GM21447 (cell line): Measurements from ENCODE around the gene ARHGAP28.

Experiments used
- ATAC-seq: cut with Tn5 transposase; IDR thresholded peaks from one replicate; pipeline ENCODE4 v1.9.1; 2021; ENCODE audit not compliant: unreplicated experiment

The ARHGAP28 gene

DNA sequence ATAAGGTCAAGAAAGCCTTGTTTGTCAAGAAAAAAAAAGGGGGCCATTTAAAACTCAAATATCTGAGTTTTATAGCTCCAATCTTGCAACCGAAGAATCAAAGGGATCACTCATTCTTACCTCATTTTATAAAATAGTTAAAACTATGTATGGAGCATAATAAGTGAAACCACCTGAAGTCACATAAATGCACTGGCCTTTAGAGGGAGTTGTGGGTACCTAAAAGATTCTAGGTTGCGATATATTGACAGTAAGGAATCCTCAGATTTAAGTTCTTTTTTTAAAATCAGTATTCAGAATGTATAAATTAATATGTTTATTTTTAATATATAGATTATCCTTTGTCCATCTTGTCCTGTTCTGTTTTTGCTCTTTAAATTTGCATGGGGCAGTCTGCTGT is 3.4 kb downstream of the ARHGAP28 start:
- no peak for ATAC-seq

DNA sequence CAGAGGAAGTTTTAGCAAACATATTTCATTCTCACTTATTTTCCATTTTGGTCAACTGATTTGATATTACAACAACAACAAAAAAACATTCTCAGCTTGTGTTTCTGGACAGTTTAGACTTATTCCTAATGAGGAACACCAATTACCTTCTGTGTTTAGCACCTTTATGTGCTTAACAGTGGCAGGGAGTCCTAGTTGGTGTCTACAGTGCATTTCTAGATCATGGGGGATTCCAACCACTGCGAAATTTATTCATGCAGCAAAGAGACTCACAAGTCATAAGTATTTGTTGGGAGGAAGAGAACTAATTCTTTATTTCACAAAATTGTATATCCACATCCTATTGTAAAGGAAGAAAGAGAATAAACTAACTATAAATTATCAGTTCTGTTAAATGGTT is 4.2 kb downstream of the ARHGAP28 start:
- ATAC-seq = no peak

DNA sequence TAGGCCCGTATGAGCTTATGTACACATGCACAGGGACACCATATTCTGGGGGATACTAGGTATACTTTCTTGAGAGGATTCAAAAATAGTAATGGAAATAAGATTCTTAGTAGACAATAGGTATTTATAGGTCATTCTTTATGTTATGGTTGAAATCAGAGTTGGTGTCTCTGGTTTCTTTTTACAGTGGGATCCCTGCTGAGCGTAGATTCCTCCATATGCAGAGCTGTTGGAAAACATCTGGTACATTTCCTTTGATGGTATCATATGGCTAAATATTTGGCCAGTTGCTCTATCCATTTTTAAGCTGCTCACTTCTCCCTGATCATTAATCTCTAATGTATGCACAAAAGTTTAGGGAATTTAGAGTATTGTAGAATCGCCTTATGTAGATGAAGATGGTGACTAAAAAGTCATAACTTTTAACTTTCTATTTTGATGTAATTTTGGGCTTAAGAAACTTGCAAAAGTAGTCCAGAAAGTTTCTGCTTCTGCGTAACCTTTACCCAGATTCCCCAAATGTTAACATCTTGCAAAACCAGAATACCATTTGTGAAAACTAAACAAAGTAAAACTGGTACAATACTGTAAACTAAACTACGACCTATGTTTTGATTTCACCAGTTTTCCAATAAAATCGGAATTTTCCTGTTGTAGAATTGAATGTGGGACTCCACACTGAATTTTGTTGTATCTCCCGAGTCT is 5.4 kb downstream of the ARHGAP28 start:
- ATAC-seq = no peak

- ATAC-seq = no peak
These were observed 8.3 kb downstream of the ARHGAP28 start for GRCh38 chr18:6737833-6738232.

GRCh38 chr18:6738622-6739021 is 9.1 kb downstream of the ARHGAP28 start:
- no peak for ATAC-seq

- no peak for ATAC-seq
These were observed 11.7 kb downstream of the ARHGAP28 start for GRCh38 chr18:6741232-6741663.

DNA sequence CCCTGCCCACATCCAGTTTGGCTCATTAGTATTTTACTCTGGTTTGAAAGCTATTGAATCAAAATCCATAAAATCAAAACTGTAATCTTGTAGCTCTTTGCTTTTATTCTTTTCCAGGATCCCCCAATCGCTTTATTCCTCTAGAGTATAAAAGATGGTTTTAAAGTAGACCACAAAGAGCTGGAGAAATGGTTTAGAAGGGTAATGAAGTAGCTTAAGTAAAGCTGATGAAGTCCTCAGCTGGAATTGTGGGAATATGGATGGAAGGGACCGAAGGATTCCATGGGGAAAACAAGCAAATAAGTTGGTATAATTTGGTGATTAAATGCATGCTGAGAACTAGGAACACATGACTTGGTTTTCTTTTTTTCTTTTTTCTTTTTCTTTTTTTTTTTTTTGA is 12.3 kb downstream of the ARHGAP28 start:
- no peak for ATAC-seq

GRCh38 chr18:6743999-6744398 is 14.5 kb downstream of the ARHGAP28 start:
- no peak for ATAC-seq

DNA sequence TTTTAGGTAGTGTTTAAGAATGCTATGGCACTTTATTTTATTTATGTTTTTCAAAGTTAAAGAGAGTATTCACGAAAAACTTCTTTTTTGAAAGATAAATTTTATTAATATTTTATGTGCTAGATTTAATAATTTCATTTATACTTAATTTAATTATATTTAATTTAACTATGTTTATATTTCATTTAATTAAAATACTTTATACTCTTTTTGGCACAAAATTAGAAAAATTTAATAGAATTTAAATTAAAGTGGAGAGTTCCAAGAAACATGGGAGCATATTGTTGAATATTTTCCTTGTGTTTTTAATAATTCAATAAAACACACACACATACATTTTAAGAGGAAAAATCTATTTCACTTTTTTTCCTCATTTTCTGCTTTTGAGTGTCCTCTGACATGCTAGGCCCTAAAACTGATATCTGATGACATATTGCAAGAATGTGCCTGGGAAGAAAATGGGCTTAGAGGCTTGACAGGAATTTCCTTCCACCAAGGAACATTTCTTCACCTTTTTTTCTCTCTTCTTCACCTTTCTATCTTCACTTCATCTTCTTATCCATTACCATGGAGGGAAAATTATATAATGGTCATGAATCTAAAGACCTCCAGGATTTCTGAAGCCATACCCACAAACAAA is 15.4 kb downstream of the ARHGAP28 start:
- ATAC-seq = no peak

DNA sequence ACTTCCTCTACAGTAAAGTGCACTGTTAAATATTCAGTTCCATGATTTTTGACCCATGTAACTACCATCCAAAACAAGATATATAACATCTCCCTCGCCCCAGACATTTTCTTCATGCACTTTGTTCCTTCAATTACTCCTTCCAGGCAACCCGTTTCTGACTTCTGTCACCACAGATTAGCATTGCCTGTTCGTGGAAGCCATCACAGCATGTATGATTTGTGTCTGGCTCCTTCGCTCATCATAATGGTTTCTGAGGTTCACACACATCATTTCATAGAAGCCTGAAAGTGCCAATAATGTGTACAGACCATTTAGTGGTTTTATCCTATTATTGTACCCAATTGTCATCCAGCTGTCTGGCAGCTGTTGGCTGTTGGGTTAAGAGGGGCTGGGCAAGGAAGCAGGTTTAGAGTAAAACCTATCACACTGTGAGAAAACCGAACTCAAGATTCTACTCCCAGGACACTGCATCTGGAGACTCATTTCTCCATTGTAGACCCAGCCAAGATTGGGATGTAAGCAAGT is 16.1 kb downstream of the ARHGAP28 start:
- ATAC-seq = no peak

- ATAC-seq = no peak
These were observed 17.0 kb downstream of the ARHGAP28 start for GRCh38 chr18:6746386-6746960.

GRCh38 chr18:6747646-6748045 is 18.1 kb downstream of the ARHGAP28 start:
- no peak for ATAC-seq

- ATAC-seq = no peak
These were observed 18.7 kb downstream of the ARHGAP28 start for GRCh38 chr18:6748241-6748640.

DNA sequence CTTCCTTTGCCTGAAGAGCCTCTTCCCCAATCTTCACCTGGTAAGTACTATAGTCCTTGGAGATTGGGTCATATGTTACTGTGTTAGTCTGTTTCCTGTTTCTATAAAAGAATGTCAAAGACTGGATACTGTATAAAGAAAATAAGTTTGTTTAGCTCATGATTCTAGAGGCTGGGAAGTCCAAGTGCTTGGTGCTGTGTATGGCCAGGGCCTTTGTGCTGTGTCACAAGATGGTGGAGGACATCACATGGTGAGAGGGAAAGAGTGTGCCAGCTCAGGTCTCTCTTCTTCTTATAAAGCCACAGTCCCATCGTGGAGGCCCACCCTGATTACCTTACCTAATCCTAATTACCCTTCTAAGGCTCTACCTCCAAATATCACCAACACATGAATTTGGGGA is 20.9 kb downstream of the ARHGAP28 start:
- no peak for ATAC-seq

GRCh38 chr18:6751222-6751621 is 21.7 kb downstream of the ARHGAP28 start:
- ATAC-seq = no peak

DNA sequence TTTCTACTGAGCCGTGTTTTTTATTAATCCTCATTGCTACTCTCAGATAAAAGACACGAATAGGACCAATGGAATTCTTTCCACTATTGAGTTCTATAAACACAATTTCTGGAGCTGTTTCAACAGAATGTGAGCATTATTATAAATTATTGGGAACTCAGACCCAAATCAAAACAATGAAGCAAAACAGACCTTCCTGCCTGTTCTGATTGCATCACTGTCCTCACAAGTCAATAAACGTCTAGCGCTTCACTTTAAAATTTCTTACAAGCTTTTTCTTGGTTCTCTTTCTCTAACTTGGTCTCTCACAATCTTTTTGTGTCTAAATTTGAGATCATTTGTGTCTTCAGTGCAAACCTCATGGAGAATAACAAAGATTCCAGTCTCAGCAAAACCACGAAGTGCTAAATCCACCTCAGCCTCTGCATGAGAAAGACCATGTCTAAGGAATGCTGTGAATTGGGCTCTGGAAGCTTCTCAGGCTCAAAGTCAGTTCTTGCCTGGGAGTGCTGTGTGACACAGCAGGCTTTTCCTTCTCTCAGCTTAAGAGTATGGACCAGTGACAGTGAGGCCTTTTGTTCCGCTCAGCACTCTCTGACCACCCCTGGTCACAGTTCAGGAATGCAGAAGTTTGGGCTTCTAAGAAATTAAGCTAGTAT is 22.8 kb downstream of the ARHGAP28 start:
- no peak for ATAC-seq

- ATAC-seq = no peak
These were observed 25.6 kb downstream of the ARHGAP28 start for GRCh38 chr18:6755107-6755506.

- ATAC-seq = no peak
These were observed 28.4 kb downstream of the ARHGAP28 start for GRCh38 chr18:6757931-6758330.

- no peak for ATAC-seq
These were observed 30.1 kb downstream of the ARHGAP28 start for GRCh38 chr18:6759579-6759978.

- no peak for ATAC-seq
These were observed 34.0 kb downstream of the ARHGAP28 start for GRCh38 chr18:6763524-6763923.

DNA sequence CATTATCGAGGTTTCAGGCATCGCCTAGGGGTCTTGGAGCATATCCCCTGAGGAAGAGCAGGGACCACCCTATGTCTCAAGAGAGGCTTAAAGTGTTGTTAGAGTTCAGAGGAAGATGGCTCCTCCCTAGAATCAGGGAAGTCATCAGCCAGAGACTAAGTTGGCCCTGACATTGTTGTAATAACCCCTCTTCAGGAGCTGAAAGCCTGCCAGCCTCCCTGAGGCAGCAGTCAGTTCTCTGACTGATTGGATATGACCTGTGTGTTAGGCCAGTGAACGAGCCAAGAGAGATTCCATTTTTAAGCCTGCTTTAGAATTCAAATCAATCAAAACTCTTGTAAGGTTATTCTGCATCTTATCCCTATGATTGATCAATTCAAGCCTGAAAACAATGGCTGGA is 34.9 kb downstream of the ARHGAP28 start:
- ATAC-seq = no peak

DNA sequence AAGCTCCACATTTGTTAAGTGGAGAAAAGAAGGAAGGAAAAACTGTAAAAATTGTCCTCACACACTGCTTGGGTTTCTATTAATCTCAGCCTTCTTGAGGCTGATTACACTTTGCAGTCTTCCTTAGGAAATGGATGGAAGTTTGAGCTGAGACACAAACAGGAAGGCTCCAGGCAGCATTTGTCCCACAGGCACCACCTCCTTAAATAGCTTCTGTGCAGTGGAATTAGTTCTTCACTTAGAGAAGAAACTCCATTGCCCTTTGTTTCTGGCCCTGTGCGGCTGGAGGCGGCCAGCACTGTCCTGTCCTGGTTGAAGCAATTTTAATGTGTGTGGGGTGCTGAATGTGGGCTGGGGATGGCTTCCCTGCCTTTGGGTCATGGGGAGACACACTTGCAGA is 44.3 kb downstream of the ARHGAP28 start:
- no peak for ATAC-seq
